ENCODE data around the gene TMEM174.

Gene TMEM174

DNA sequence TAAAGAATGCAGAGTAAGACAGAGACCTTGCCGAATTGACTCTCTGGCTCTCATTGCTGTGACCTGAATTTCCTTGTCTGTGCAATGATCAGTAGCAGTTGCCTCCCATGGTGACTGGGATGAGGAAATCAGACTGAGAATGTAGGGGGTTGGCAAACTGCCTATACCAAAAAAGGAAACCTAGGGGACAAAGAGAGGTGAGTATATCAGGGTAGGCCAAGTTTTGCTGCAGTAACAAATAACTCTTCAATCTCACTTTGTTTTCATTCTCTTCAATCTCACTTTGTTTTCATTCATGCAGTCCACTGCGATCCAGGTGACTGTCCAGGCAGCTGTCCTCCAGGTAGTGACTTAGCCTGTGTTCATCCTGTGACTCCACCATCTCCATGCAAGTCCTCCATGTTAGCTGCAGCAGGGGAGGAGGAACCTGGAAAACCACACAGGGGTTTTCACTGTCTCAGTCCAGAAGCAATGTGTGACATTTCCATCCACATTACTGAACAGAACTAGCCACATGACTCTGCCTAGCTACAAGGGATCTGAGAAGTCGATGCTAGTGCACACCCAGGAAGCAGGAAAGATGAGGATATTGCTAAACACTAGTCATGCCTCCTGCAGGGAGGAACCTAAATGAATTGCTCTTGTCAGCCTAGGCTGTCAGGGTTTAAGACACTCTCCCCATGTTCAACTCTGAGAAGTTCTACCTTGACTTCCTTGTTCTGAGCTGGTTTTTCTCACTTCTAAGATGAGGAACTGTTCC is 26.0 kb downstream of the TMEM174 start:
- Histone ChIP-seq H4K20me1 (ENCODE audit: insufficient read depth, low read length) (no peaks in the 10 kb centered on the region), H3K27me3 (ENCODE audit: insufficient read depth, low read length, poor library complexity) (peaks cover 15% of the 10 kb centered on the region), H3K4me3 (ENCODE audit: low read depth in 1 of 2, low read length in 2 of 2) (no peak overlapping the region), H3K27ac (ENCODE audit: low read length) (no peak overlapping the region), H2AFZ (ENCODE audit: low read depth, low read length) (no peak overlapping the region), H3K79me2 (ENCODE audit: insufficient read depth, low read length) (no peaks in the 10 kb centered on the region), H3K9me3 (ENCODE audit: insufficient read depth, low read length, severe bottlenecking) (no peaks in the 10 kb centered on the region), H3K36me3 (ENCODE audit: insufficient read depth, low read length) (no peaks in the 10 kb centered on the region), H3K4me1 (ENCODE audit: insufficient read depth, low read length) (no peaks in the 10 kb centered on the region), H3K9ac (ENCODE audit: low read depth, low read length) (no peak overlapping the region), H3K4me2 (ENCODE audit: insufficient read depth, low read length) (no peak overlapping the region)
- ATAC-seq (ENCODE audit: insufficient read depth, low read depth) (no peak), DNase-seq (no peak)
- TF ChIP-seq, protein P1, sequence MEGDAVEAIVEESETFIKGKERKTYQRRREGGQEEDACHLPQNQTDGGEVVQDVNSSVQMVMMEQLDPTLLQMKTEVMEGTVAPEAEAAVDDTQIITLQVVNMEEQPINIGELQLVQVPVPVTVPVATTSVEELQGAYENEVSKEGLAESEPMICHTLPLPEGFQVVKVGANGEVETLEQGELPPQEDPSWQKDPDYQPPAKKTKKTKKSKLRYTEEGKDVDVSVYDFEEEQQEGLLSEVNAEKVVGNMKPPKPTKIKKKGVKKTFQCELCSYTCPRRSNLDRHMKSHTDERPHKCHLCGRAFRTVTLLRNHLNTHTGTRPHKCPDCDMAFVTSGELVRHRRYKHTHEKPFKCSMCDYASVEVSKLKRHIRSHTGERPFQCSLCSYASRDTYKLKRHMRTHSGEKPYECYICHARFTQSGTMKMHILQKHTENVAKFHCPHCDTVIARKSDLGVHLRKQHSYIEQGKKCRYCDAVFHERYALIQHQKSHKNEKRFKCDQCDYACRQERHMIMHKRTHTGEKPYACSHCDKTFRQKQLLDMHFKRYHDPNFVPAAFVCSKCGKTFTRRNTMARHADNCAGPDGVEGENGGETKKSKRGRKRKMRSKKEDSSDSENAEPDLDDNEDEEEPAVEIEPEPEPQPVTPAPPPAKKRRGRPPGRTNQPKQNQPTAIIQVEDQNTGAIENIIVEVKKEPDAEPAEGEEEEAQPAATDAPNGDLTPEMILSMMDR (IDR thresholded peaks at IDR 0.05; ENCODE audit: borderline replicate concordance, extremely low read depth, low read length, poor library complexity, severe bottlenecking): no peak
- TF ChIP-seq EZH2 (IDR thresholded peaks at IDR 0.05; ENCODE audit: borderline replicate concordance, low read depth, low read length, severe bottlenecking): no peak

GRCh38 chr5:73199671-73200070 is 26.7 kb downstream of the TMEM174 start:
- H3K4me1 ChIP-seq (ENCODE audit: insufficient read depth, low read length): no peaks in the 10 kb centered on the region
- no peaks in the 10 kb centered on the region for H3K36me3 ChIP-seq (ENCODE audit: insufficient read depth, low read length)
- no peaks in the 10 kb centered on the region for H4K20me1 ChIP-seq (ENCODE audit: insufficient read depth, low read length)
- H3K9me3 ChIP-seq (ENCODE audit: insufficient read depth, low read length, severe bottlenecking): no peaks in the 10 kb centered on the region
- DNase-seq (no peak), ATAC-seq (ENCODE audit: insufficient read depth, low read depth) (no peak)
- H3K27ac ChIP-seq (ENCODE audit: low read length): no peak overlapping the region
- no peak for TF ChIP-seq EZH2 (IDR thresholded peaks at IDR 0.05; ENCODE audit: borderline replicate concordance, low read depth, low read length, severe bottlenecking)
- TF ChIP-seq, protein P1 (IDR thresholded peaks at IDR 0.05; ENCODE audit: borderline replicate concordance, extremely low read depth, low read length, poor library complexity, severe bottlenecking): no peak
- H3K9ac ChIP-seq (ENCODE audit: low read depth, low read length): no peak overlapping the region
- no peak overlapping the region for H2AFZ ChIP-seq (ENCODE audit: low read depth, low read length)
- no peaks in the 10 kb centered on the region for H3K79me2 ChIP-seq (ENCODE audit: insufficient read depth, low read length)
- peaks cover 12% of the 10 kb centered on the region for H3K27me3 ChIP-seq (ENCODE audit: insufficient read depth, low read length, poor library complexity)
- no peak overlapping the region for H3K4me3 ChIP-seq (ENCODE audit: low read depth in 1 of 2, low read length in 2 of 2)
- no peak overlapping the region for H3K4me2 ChIP-seq (ENCODE audit: insufficient read depth, low read length)

- no peaks in the 10 kb centered on the region for H3K4me1 ChIP-seq (ENCODE audit: insufficient read depth, low read length)
- H3K36me3 ChIP-seq (ENCODE audit: insufficient read depth, low read length): no peaks in the 10 kb centered on the region
- no peak overlapping the region for H3K4me2 ChIP-seq (ENCODE audit: insufficient read depth, low read length)
- no peaks in the 10 kb centered on the region for H3K79me2 ChIP-seq (ENCODE audit: insufficient read depth, low read length)
- peak; percentile 29 for DNase-seq
- no peak overlapping the region for H3K27ac ChIP-seq (ENCODE audit: low read length)
- peaks cover 12% of the 10 kb centered on the region for H3K27me3 ChIP-seq (ENCODE audit: insufficient read depth, low read length, poor library complexity)
- no peak overlapping the region for H3K9ac ChIP-seq (ENCODE audit: low read depth, low read length)
- H4K20me1 ChIP-seq (ENCODE audit: insufficient read depth, low read length): no peaks in the 10 kb centered on the region
- no peak overlapping the region for H2AFZ ChIP-seq (ENCODE audit: low read depth, low read length)
- no peaks in the 10 kb centered on the region for H3K9me3 ChIP-seq (ENCODE audit: insufficient read depth, low read length, severe bottlenecking)
- H3K4me3 ChIP-seq (ENCODE audit: low read depth in 1 of 2, low read length in 2 of 2): no peak overlapping the region
- TF ChIP-seq, protein P1 (IDR thresholded peaks at IDR 0.05; ENCODE audit: borderline replicate concordance, extremely low read depth, low read length, poor library complexity, severe bottlenecking): peak; percentile 67
- no peak for TF ChIP-seq EZH2 (IDR thresholded peaks at IDR 0.05; ENCODE audit: borderline replicate concordance, low read depth, low read length, severe bottlenecking)
- peak; percentile 62; the same call in 2 of the 3 replicates for ATAC-seq (ENCODE audit: insufficient read depth, low read depth)
These were observed 28.8 kb downstream of the TMEM174 start for GRCh38 chr5:73201547-73202513.

Data from DND-41 (cell line).